A673 (cell line): Measurements from ENCODE around the gene IL17REL. TPM values are rescaled to one million over a fixed set of nuclear protein-coding genes. Genes with fewer than 3 reads are reported as not detected.

Experiments used
- BruUV-seq: library from RNA; stranded (reverse); fragments of 400-500 nt; replicated peaks from 2 replicates; lab custom pipeline; 2021; lab: Mats Ljungman, UMichigan
- CTCF ChIA-PET: fragments of 300-600 bp; sonication (Branson Sonifier 250); formaldehyde crosslinking; loops from one replicate; lab custom pipeline; 2022; ENCODE audit warnings: antibody characterized with exemption; lab: Charles Lee
- POLR2A ChIA-PET: fragments of 300-600 bp; sonication (Branson Sonifier 250); formaldehyde crosslinking; loops from one replicate; lab custom pipeline; 2022; ENCODE audit warnings: antibody characterized with exemption; ENCODE audit not compliant: low non-redundant PET; lab: Charles Lee
- DNase-seq: peaks from one replicate; pipeline ENCODE4 v3.0.0-alpha.2; 2015; ENCODE audit warnings: low spot score
- H3K27ac ChIP-seq: fragments of 200-600 bp; sonication (generic); 2 replicates; pipeline ENCODE4 v1.5.1; 2016; ENCODE audit warnings: mixed run types, low read depth, mild to moderate bottlenecking, mixed read lengths, antibody characterized with exemption, low read length; ENCODE audit not compliant: poor library complexity, severe bottlenecking
- H3K27me3 ChIP-seq: fragments of 200-600 bp; sonication (generic); replicated peaks from 2 replicates; pipeline ENCODE4 v1.6.1; 2017; ENCODE audit warnings: mixed run types, low read depth, mild to moderate bottlenecking, mixed read lengths, antibody characterized with exemption, low read length; ENCODE audit not compliant: insufficient read depth, poor library complexity
- H3K36me3 ChIP-seq: fragments of 200-600 bp; sonication (generic); 2 replicates; pipeline ENCODE4 v1.6.1; 2016; ENCODE audit warnings: mixed run types, mild to moderate bottlenecking, mixed read lengths, antibody characterized with exemption, low read length; ENCODE audit not compliant: insufficient read depth, poor library complexity, severe bottlenecking
- H3K4me1 ChIP-seq: fragments of 200-600 bp; sonication (generic); 2 replicates; pipeline ENCODE4 v1.6.1; 2017; ENCODE audit warnings: mixed run types, mild to moderate bottlenecking, mixed read lengths, antibody characterized with exemption, low read length; ENCODE audit not compliant: insufficient read depth, poor library complexity, severe bottlenecking
- H3K4me3 ChIP-seq: fragments of 200-600 bp; sonication (generic); 2 replicates; pipeline ENCODE4 v1.5.1; 2016; ENCODE audit warnings: low read depth, mixed run types, mild to moderate bottlenecking, mixed read lengths, low read length; ENCODE audit not compliant: poor library complexity, severe bottlenecking
- H3K9me3 ChIP-seq: fragments of 200-600 bp; sonication (generic); 2 replicates; pipeline ENCODE4 v1.6.1; 2016; ENCODE audit warnings: mixed run types, low read depth, mild to moderate bottlenecking, mixed read lengths, antibody characterized with exemption, low read length; ENCODE audit not compliant: poor library complexity, severe bottlenecking
- EZH2 ChIP-seq: fragments of 200-600 bp; sonication (generic); IDR thresholded peaks from 2 replicates; pipeline ENCODE4 v1.6.1; 2017; ENCODE audit warnings: borderline replicate concordance, low read depth, mild to moderate bottlenecking, mixed read lengths, antibody characterized with exemption, low read length; ENCODE audit not compliant: poor library complexity, severe bottlenecking
- intact Hi-C: fragments of 100-400 bp; cut with micrococcal nuclease; formaldehyde crosslinking; loops from one replicate; pipeline ENCODE4 v1.10.0; 2022; ENCODE audit not compliant: unreplicated experiment
- total RNA-seq: library from RNA; stranded (reverse); gene quantifications from 2 replicates; pipeline ENCODE4 v1.2.3, GENCODE V29; 2021
- TF ChIP-seq, protein P1 (sequence below): fragments of 300-800, 200-600 bp; sonication (generic); conservative IDR thresholded peaks from 2 replicates; pipeline ENCODE4 v1.5.1; 2017; ENCODE audit warnings: low read depth, mild to moderate bottlenecking, antibody characterized with exemption, low read length, moderate library complexity, mixed read lengths

Gene IL17REL
- total RNA-seq, 1 experiment from 2014 or later: not detected

DNA sequence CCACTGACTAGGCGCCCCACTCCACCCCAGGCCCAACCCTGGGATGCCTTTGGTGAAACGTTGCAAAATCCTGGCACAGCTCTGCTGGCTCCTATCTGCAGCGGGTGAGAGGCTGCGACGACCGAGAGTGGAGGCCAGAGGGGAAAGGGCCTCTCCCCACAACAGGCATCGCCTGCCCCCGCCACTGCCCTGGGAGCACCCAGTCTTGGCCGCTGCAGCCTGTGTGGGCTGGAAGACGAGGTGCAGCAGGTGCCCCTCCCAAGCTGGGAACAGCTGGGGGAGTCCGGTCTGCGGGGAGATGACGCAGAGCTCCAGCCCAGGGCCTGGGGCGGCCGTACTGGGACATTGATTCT lies 56.2 kb downstream of the IL17REL start:
- Histone ChIP-seq H3K27ac (no peak overlapping the region), H3K27me3 (no peaks in the 10 kb centered on the region), H3K4me1 (peaks cover 7% of the 10 kb centered on the region), H3K9me3 (no peaks in the 10 kb centered on the region), H3K36me3 (peaks cover under 1% of the 10 kb centered on the region), H3K4me3 (no peak overlapping the region)
- DNase-seq: no peak
- BruUV-seq: no TSS peak
- ChIA-PET CTCF (no interaction called here), POLR2A (no interaction called here)
- intact Hi-C loops: no loop called here
- TF ChIP-seq, protein P1, sequence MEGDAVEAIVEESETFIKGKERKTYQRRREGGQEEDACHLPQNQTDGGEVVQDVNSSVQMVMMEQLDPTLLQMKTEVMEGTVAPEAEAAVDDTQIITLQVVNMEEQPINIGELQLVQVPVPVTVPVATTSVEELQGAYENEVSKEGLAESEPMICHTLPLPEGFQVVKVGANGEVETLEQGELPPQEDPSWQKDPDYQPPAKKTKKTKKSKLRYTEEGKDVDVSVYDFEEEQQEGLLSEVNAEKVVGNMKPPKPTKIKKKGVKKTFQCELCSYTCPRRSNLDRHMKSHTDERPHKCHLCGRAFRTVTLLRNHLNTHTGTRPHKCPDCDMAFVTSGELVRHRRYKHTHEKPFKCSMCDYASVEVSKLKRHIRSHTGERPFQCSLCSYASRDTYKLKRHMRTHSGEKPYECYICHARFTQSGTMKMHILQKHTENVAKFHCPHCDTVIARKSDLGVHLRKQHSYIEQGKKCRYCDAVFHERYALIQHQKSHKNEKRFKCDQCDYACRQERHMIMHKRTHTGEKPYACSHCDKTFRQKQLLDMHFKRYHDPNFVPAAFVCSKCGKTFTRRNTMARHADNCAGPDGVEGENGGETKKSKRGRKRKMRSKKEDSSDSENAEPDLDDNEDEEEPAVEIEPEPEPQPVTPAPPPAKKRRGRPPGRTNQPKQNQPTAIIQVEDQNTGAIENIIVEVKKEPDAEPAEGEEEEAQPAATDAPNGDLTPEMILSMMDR: no peak
- no peak for TF ChIP-seq EZH2

DNA sequence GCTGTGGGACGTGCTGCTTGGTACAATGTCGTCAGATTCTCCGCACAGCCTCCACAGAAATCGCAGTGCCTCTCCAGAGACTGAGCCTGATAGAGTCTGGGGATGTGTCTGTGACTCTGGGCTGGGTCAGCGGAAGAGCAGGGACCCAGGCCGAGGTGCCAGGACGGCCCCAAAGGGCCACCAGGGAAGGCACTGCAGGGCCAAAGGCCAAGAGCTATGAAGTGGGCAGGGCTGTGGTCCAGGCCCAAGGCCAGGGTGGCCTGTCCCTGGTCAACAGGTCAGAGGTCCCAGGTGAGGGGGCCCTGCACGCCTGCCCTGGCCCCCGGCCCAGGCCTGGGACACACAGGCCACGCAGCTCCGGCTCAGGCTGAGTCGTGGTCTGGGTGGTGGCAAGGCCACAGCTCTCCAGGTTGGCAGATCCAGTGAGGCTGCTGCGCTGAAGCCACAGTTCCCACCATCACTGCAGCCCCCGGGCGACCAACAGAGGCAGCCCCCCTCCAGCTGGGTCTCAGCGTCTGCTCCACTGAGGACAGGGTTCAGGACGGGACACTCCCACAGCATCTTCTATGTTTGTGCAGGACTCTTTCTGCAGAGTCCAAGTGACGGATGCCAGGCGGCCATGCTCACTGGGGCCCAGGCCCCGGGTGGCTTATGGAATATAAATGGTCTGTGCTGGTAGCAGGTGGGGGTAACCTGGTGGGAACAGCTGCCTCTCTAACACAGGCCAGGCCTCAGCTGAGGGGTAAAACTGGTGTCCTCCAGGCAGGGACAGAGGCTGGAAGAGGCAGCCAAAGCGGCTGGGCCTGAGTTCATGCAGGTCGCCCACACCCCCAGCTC lies 56.8 kb downstream of the IL17REL start:
- ChIA-PET POLR2A (no interaction called here), CTCF (no interaction called here)
- no peak overlapping the region for H3K27ac ChIP-seq
- H3K9me3 ChIP-seq: no peaks in the 10 kb centered on the region
- no peak overlapping the region for H3K4me3 ChIP-seq
- no peak for DNase-seq
- H3K36me3 ChIP-seq: no peaks in the 10 kb centered on the region
- BruUV-seq: no TSS peak
- no peak for TF ChIP-seq EZH2
- TF ChIP-seq, protein P1: no peak
- H3K4me1 ChIP-seq: peaks cover 7% of the 10 kb centered on the region
- no peaks in the 10 kb centered on the region for H3K27me3 ChIP-seq
- intact Hi-C loops: no loop called here

DNA sequence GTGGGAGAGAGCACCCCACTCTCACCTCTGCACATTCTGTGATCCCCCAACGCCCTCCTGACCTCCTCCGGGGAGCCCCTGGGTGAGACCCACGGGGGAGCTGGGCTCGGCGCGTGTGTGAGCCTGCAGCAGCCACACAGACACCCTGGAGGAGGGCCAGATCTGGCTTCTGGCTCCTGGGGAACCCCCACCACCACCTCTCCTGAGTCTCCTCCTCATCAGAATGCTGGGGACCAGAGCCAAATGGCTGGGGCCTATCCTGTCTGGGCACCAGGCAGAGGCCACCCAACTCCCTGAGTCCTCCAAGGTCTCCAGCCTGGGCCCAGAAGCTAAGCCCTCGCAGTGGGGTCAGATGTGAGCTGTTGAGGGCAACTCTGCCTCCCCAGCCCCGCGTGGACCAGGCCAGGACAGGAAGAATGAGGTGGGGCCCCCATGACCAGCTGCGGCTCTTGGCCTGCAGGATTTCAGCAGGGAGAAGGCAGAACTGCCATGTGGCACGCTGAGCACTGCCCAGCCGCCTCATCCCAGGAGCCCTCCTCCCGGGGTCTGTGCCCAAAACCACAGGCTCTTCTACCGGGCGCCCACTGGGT lies 57.5 kb downstream of the IL17REL start:
- no peak overlapping the region for H3K4me3 ChIP-seq
- no TSS peak for BruUV-seq
- POLR2A ChIA-PET: no interaction called here
- no peaks in the 10 kb centered on the region for H3K36me3 ChIP-seq
- H3K4me1 ChIP-seq: peaks cover 7% of the 10 kb centered on the region
- no peak overlapping the region for H3K27ac ChIP-seq
- CTCF ChIA-PET: no interaction called here
- intact Hi-C loops: no loop called here
- H3K27me3 ChIP-seq: no peaks in the 10 kb centered on the region
- DNase-seq: no peak
- H3K9me3 ChIP-seq: no peaks in the 10 kb centered on the region
- no peak for TF ChIP-seq EZH2
- TF ChIP-seq, protein P1: no peak
